PC-9 (cell line): ENCODE results near the gene PFAS.

Experiments used
- CTCF ChIP-seq: fragments of 200-600 bp; sonication (generic); conservative IDR thresholded peaks from 2 replicates; pipeline ENCODE4 v1.6.1; 2017; ENCODE audit warnings: mixed run types, antibody characterized with exemption, mild to moderate bottlenecking, moderate library complexity
- EZH2 ChIP-seq: fragments of 200-600 bp; sonication (generic); IDR thresholded peaks from 2 replicates; pipeline ENCODE4 v1.8.0; 2017; ENCODE audit warnings: antibody characterized with exemption, low read depth

GRCh38 chr17:8318010-8318935 lies 69.2 kb downstream of the PFAS start:
- TF ChIP-seq CTCF (no peak), EZH2 (no peak)
